Uterus (tissue), 2 donors: ENCODE measurements around the gene C17orf107.

Experiments
- POLR2A ChIP-seq, 2 donors: fragments of 450-650 bp; IDR thresholded peaks; one replicate each; pipeline ENCODE4 v1.6.1; 2016; ENCODE audit warnings: antibody characterized with exemption in 2 of 2, mild to moderate bottlenecking in 1 of 2, moderate library complexity in 1 of 2
- TF ChIP-seq, protein P1 (sequence below), 4 experiments: fragments of 200-600 bp in 2 of 4; fragments of 450-650 bp in 2 of 4; sonication (generic) in 2 of 4; IDR thresholded peaks; one replicate each; pipeline ENCODE4 v1.5.1; 2016 to 2019; ENCODE audit warnings: antibody characterized with exemption in 4 of 4, mild to moderate bottlenecking in 2 of 4, moderate library complexity in 1 of 4

DNA sequence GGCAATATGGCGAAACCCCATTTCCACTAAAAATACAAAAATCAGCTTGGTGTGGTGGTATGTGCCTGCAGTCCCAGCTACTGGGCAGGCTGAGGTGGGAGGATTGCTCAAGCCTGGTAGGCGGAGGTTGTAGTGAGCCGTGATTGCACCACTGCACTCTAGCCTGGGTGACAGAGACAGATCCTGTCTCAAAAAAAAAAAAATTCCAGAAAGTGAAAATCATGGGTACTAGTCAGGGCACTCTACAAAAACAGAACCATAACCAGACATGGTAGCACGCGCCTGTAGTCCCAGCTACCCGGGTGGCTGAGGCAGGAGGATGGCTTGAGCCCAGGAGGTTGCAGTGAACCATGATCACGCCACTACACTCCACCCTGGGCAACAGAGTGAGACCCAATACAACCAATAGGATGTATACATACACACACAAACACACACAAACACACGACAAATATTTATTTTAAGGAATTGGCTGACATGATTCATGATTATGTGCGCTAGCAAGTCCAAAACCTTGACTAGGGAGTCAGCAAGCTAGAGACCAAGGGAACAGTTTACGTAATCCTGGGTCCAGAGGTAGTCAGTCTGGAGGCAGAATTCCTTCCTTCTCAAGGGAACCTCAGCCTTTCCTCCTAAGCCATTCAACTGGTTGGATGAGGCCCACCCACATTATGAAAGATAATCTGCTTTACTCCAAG, 21.2 kb downstream of the C17orf107 start:
- TF ChIP-seq, protein P1, sequence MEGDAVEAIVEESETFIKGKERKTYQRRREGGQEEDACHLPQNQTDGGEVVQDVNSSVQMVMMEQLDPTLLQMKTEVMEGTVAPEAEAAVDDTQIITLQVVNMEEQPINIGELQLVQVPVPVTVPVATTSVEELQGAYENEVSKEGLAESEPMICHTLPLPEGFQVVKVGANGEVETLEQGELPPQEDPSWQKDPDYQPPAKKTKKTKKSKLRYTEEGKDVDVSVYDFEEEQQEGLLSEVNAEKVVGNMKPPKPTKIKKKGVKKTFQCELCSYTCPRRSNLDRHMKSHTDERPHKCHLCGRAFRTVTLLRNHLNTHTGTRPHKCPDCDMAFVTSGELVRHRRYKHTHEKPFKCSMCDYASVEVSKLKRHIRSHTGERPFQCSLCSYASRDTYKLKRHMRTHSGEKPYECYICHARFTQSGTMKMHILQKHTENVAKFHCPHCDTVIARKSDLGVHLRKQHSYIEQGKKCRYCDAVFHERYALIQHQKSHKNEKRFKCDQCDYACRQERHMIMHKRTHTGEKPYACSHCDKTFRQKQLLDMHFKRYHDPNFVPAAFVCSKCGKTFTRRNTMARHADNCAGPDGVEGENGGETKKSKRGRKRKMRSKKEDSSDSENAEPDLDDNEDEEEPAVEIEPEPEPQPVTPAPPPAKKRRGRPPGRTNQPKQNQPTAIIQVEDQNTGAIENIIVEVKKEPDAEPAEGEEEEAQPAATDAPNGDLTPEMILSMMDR (IDR thresholded peaks at IDR 0.05): no peak
- no peak for TF ChIP-seq POLR2A (IDR thresholded peaks at IDR 0.05)
